Neural cell (in vitro differentiated cells): Measurements from ENCODE around the gene FIBCD1. TPM values are rescaled to one million over a fixed set of nuclear protein-coding genes. Genes with fewer than 3 reads are reported as not detected.

Experiments used
- H2AFZ ChIP-seq: fragments of 200-600, 300-800 bp; sonication (generic), shearing (Covaris generic); 2 replicates; pipeline ENCODE4 v1.6.0; 2014; ENCODE audit warnings: low read depth, mild to moderate bottlenecking, antibody characterized with exemption, low read length, moderate library complexity
- H3F3A ChIP-seq: fragments of 200-600 bp; shearing (Covaris generic); 2 replicates; pipeline ENCODE4 v1.6.1; 2016; ENCODE audit warnings: mild to moderate bottlenecking, moderate library complexity, mixed read lengths, antibody characterized with exemption, low read length; ENCODE audit not compliant: insufficient read depth, poor library complexity, severe bottlenecking
- H3K27ac ChIP-seq: fragments of 200-600, 300-800 bp; sonication (generic), shearing (Covaris generic); 2 replicates; pipeline ENCODE4 v1.5.1; 2014; ENCODE audit warnings: mild to moderate bottlenecking, low read length, moderate library complexity
- H3K27me3 ChIP-seq: fragments of 300-800, 200-600 bp; sonication (generic), shearing (Covaris generic); 2 replicates; pipeline ENCODE4 v1.6.0; 2014; ENCODE audit warnings: mild to moderate bottlenecking, low read depth, low read length, moderate library complexity; ENCODE audit not compliant: insufficient read depth
- H3K36me3 ChIP-seq: fragments of 300-800, 200-600 bp; sonication (generic), shearing (Covaris generic); 2 replicates; pipeline ENCODE4 v1.5.1; 2014; ENCODE audit warnings: mild to moderate bottlenecking, antibody characterized with exemption, low read length, moderate library complexity; ENCODE audit not compliant: insufficient read depth
- H3K4me2 ChIP-seq: fragments of 300-800, 200-600 bp; sonication (generic), shearing (Covaris generic); 2 replicates; pipeline ENCODE4 v1.6.0; 2014; ENCODE audit warnings: mild to moderate bottlenecking, low read length
- H3K4me3 ChIP-seq: fragments of 300-800, 200-600 bp; sonication (generic), shearing (Covaris generic); 2 replicates; pipeline ENCODE4 v1.5.1; 2014; ENCODE audit warnings: mild to moderate bottlenecking, low read length, moderate library complexity
- H3K79me2 ChIP-seq: fragments of 200-600 bp; shearing (Covaris generic); replicated peaks from 2 replicates; pipeline ENCODE4 v1.6.0; 2014; ENCODE audit warnings: mild to moderate bottlenecking, low read length, moderate library complexity; ENCODE audit not compliant: insufficient read depth
- H3K9ac ChIP-seq: fragments of 300-800, 200-600 bp; sonication (generic), shearing (Covaris generic); 2 replicates; pipeline ENCODE4 v1.6.1; 2016; ENCODE audit warnings: mild to moderate bottlenecking, low read length, mixed read lengths
- H3K9me2 ChIP-seq: fragments of 200-600 bp; shearing (Covaris generic); 2 replicates; pipeline ENCODE4 v1.6.1; 2016; ENCODE audit warnings: mild to moderate bottlenecking, low read length, mixed read lengths; ENCODE audit not compliant: insufficient read depth
- H3K9me3 ChIP-seq: fragments of 200-600, 300-800 bp; sonication (generic), shearing (Covaris generic); 2 replicates; pipeline ENCODE4 v1.6.1; 2016; ENCODE audit warnings: mild to moderate bottlenecking, mixed run types, low read length, moderate library complexity, mixed read lengths
- H4K20me1 ChIP-seq: fragments of 200-600 bp; shearing (Covaris generic); 2 replicates; pipeline ENCODE4 v1.6.1; 2016; ENCODE audit warnings: mild to moderate bottlenecking, mixed run types; ENCODE audit not compliant: insufficient read depth
- EP300 ChIP-seq: fragments of 450-650 bp; conservative IDR thresholded peaks from 2 replicates; pipeline ENCODE4 v1.6.1; 2014; ENCODE audit warnings: antibody characterized with exemption, mild to moderate bottlenecking, moderate library complexity; ENCODE audit not compliant: poor library complexity, severe bottlenecking
- EZH2 ChIP-seq: fragments of 200-600, 300-800 bp; shearing (Covaris generic), sonication (generic); IDR thresholded peaks from 2 replicates; pipeline ENCODE4 v1.6.1; 2014; ENCODE audit warnings: antibody characterized with exemption, low read length, borderline replicate concordance, mild to moderate bottlenecking; ENCODE audit not compliant: insufficient read depth, poor library complexity, severe bottlenecking
- MXI1 ChIP-seq: fragments of 450-650 bp; conservative IDR thresholded peaks from 2 replicates; pipeline ENCODE4 v1.6.1; 2014; ENCODE audit warnings: antibody characterized with exemption, mild to moderate bottlenecking; ENCODE audit not compliant: poor library complexity, severe bottlenecking
- POLR2AphosphoS5 ChIP-seq: IDR thresholded peaks from 2 replicates; pipeline ENCODE4 v1.6.1; 2012
- RAD21 ChIP-seq: fragments of 450-650 bp; conservative IDR thresholded peaks from 2 replicates; pipeline ENCODE4 v1.6.1; 2014; ENCODE audit warnings: antibody characterized with exemption, mild to moderate bottlenecking, moderate library complexity
- SMC3 ChIP-seq: fragments of 450-650 bp; conservative IDR thresholded peaks from 2 replicates; pipeline ENCODE4 v1.6.1; 2014; ENCODE audit warnings: antibody characterized with exemption, mild to moderate bottlenecking, moderate library complexity; ENCODE audit not compliant: poor library complexity
- TAF1 ChIP-seq: IDR thresholded peaks from 2 replicates; pipeline ENCODE4 v1.6.1; 2012; ENCODE audit warnings: low read depth
- polyA plus RNA-seq: library from polyadenylated mRNA; depleted of rRNA; stranded (reverse); fragments of >200 nt; gene quantifications from 2 replicates; pipeline ENCODE4 v1.2.3, GENCODE V29; 2014
- TF ChIP-seq, protein P1 (sequence below): fragments of 450-650 bp; IDR thresholded peaks from 2 replicates; pipeline ENCODE4 v1.5.1; 2014; ENCODE audit warnings: antibody characterized with exemption, mild to moderate bottlenecking, moderate library complexity; ENCODE audit not compliant: poor library complexity, severe bottlenecking
- TF ChIP-seq, protein P2 (sequence below): IDR thresholded peaks from 2 replicates; pipeline ENCODE4 v1.6.1; 2012; ENCODE audit warnings: borderline replicate concordance

The FIBCD1 gene
- polyA plus RNA-seq, 1 donor from 2014 or later, result 2.7 TPM

GRCh38 chr9:130981002-130981755, 42.1 kb upstream of the FIBCD1 start:
- no peaks in the 10 kb centered on the region for H3F3A ChIP-seq

DNA sequence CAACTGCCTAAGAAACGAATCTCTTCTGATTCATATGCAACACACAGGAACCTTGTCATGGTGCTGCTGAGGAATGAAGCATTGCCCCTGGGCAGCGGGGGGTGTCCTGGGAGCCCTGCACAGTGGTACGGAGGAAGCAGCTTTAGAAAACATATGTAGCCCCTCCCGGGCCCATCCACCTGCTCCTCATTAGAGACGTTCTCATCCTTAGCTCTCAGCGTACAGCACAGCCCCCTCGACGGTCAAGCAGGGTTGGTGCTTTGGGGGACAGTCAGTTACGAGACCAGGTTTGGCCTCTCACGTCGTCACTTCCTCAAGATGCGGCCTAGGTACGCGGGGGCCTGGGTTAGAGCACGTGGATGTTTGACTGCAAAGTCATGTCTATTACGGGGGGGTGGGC, 41.5 kb upstream of the FIBCD1 start:
- no peak overlapping the region for H2AFZ ChIP-seq
- H3F3A ChIP-seq, result no peaks in the 10 kb centered on the region
- H3K9ac ChIP-seq, result no peak overlapping the region
- no peak overlapping the region for H3K4me3 ChIP-seq
- TF ChIP-seq, protein P1, sequence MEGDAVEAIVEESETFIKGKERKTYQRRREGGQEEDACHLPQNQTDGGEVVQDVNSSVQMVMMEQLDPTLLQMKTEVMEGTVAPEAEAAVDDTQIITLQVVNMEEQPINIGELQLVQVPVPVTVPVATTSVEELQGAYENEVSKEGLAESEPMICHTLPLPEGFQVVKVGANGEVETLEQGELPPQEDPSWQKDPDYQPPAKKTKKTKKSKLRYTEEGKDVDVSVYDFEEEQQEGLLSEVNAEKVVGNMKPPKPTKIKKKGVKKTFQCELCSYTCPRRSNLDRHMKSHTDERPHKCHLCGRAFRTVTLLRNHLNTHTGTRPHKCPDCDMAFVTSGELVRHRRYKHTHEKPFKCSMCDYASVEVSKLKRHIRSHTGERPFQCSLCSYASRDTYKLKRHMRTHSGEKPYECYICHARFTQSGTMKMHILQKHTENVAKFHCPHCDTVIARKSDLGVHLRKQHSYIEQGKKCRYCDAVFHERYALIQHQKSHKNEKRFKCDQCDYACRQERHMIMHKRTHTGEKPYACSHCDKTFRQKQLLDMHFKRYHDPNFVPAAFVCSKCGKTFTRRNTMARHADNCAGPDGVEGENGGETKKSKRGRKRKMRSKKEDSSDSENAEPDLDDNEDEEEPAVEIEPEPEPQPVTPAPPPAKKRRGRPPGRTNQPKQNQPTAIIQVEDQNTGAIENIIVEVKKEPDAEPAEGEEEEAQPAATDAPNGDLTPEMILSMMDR, result no peak
- TF ChIP-seq RAD21, result no peak
- TF ChIP-seq, protein P2, sequence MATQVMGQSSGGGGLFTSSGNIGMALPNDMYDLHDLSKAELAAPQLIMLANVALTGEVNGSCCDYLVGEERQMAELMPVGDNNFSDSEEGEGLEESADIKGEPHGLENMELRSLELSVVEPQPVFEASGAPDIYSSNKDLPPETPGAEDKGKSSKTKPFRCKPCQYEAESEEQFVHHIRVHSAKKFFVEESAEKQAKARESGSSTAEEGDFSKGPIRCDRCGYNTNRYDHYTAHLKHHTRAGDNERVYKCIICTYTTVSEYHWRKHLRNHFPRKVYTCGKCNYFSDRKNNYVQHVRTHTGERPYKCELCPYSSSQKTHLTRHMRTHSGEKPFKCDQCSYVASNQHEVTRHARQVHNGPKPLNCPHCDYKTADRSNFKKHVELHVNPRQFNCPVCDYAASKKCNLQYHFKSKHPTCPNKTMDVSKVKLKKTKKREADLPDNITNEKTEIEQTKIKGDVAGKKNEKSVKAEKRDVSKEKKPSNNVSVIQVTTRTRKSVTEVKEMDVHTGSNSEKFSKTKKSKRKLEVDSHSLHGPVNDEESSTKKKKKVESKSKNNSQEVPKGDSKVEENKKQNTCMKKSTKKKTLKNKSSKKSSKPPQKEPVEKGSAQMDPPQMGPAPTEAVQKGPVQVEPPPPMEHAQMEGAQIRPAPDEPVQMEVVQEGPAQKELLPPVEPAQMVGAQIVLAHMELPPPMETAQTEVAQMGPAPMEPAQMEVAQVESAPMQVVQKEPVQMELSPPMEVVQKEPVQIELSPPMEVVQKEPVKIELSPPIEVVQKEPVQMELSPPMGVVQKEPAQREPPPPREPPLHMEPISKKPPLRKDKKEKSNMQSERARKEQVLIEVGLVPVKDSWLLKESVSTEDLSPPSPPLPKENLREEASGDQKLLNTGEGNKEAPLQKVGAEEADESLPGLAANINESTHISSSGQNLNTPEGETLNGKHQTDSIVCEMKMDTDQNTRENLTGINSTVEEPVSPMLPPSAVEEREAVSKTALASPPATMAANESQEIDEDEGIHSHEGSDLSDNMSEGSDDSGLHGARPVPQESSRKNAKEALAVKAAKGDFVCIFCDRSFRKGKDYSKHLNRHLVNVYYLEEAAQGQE, result no peak
- TF ChIP-seq POLR2AphosphoS5, result no peak
- TF ChIP-seq EP300, result no peak
- TF ChIP-seq MXI1, result no peak
- TF ChIP-seq TAF1, result no peak
- no peak for TF ChIP-seq SMC3
- no peak for TF ChIP-seq EZH2
- no peak overlapping the region for H3K27ac ChIP-seq
- no peaks in the 10 kb centered on the region for H4K20me1 ChIP-seq
- no peaks in the 10 kb centered on the region for H3K9me2 ChIP-seq
- H3K79me2 ChIP-seq, result no peaks in the 10 kb centered on the region
- H3K9me3 ChIP-seq, result no peaks in the 10 kb centered on the region
- no peaks in the 10 kb centered on the region for H3K36me3 ChIP-seq
- H3K4me2 ChIP-seq, result no peak overlapping the region
- no peaks in the 10 kb centered on the region for H3K27me3 ChIP-seq

More at GRCh38 chr9:130981002-130981755, 42.1 kb upstream of the FIBCD1 start:
- Histone ChIP-seq H3K9me3 (no peaks in the 10 kb centered on the region), H3K27ac (peak overlapping the region; percentile 23), H3K27me3 (no peaks in the 10 kb centered on the region), H3K4me2 (peak overlapping the region; percentile 48), H4K20me1 (no peaks in the 10 kb centered on the region), H3K4me3 (peak overlapping the region; percentile 21), H3K36me3 (no peaks in the 10 kb centered on the region), H3K9ac (peak overlapping the region; percentile 16), H3K9me2 (no peaks in the 10 kb centered on the region), H2AFZ (no peak overlapping the region), H3K79me2 (no peaks in the 10 kb centered on the region)
- no peak for TF ChIP-seq SMC3
- TF ChIP-seq, protein P2, result no peak
- TF ChIP-seq, protein P1, result no peak
- TF ChIP-seq POLR2AphosphoS5, result no peak
- TF ChIP-seq TAF1, result no peak
- TF ChIP-seq EZH2, result no peak
- TF ChIP-seq EP300, result no peak
- no peak for TF ChIP-seq MXI1
